Retina (tissue), 1 donor: ENCODE measurements around the gene PLEKHA1.

Experiments used
- DNase-seq: peaks from one replicate; pipeline ENCODE4 v3.0.0-alpha.2; 2016

PLEKHA1 gene

GRCh38 chr10:122379537-122379936 lies 5.0 kb downstream of the PLEKHA1 start:
- no peak for DNase-seq

DNA sequence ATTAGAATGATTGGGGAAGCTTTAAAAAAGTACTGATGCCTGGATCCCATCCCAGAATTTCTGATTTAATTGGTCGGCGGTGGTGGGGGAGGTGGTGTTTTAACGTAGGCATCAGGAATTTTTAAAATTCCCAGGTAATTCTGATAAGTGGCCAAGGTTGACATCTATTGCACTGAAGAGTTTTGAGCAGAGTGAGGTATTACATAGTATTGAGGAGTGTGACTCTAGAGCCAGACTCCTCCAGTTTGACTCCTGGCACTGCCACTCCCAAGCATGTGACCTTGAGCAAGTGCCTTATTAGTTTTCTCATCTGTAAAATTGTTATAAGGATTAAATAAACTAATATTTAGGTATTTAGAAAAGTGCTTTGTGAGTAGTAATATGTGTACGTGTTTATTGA lies 6.2 kb downstream of the PLEKHA1 start:
- DNase-seq: no peak

GRCh38 chr10:122381680-122382079 lies 7.2 kb downstream of the PLEKHA1 start:
- no peak for DNase-seq

- DNase-seq: no peak
Observed at GRCh38 chr10:122386514-122386913, 12.0 kb downstream of the PLEKHA1 start.

DNA sequence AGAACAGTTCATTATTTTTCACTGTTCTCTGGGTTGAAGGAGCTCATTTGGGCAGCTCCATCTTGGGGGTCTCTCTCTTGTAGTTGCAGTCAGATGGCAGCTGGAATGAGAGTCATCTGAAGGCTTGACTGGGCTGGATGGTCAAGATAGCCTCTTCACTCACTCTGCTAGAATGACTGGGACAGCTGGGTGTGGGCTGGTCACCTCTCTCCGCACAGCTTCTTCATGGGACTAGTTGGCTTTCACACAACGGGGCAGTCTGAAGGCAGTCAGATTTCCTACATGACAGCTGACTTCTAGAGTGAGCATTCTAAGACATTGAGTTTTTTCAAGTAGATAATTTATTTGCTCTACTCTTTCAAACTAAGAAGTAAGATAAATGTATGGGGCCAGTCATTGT lies 13.1 kb downstream of the PLEKHA1 start:
- DNase-seq: no peak

GRCh38 chr10:122388287-122388997 lies 13.9 kb downstream of the PLEKHA1 start:
- DNase-seq: no peak

DNA sequence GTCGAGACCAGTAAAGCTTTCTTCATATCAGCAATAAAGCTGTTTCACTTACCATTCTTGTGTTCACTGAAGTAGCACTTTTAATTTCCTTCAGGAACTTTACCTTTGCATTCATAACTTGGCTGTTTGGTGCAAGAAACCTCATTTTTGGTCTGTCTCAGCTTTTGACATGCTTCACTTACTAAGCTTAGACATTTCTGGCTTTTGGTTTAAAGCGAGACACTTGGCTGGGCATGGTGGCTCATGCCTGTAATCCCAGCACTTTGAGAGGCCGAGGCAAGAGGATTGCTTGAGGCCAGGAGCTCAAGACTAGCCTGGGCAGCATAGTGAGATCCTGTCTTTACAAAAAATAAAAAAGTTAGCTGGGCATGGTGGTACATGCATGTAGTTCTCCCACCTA lies 15.8 kb downstream of the PLEKHA1 start:
- no peak for DNase-seq

DNA sequence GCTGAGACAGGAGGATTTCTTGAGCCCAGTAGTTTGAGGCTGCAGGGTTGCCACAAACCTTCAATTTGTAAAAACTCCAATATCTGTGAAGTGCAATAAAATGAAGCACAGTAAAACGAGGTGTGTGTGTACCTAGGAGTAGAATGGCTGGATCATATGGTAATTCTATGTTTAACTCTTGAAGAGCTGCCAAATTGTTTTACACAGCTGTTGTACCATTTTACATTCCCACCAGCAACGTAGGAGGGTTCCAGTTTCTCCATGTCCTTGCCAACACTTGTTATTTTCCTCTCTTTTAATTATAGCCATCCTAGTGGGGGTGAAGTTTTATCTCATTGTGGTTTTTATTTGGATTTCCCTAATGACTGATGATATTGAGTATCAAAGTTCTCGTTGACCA lies 16.2 kb downstream of the PLEKHA1 start:
- no peak for DNase-seq

DNA sequence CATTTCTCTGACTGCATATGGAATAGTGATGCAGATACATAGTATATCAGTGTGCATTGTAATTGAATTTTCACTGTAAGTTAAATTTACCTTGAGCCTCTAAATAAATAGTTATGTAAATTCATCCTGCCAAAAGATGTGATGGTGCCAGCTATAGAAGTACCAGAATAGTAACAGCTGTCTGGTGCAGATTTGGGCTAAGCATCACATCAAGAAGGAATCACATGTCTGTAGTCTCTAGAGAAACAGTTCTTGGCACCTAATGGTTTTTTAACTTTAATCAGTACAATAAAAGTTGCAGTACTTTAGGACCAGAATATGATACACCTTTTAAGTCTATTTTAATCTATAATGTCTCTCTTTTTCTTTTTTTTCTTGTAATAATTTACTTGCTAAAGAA lies 17.4 kb downstream of the PLEKHA1 start:
- DNase-seq: no peak

- DNase-seq: no peak
Observed at GRCh38 chr10:122392835-122393234, 18.3 kb downstream of the PLEKHA1 start.

GRCh38 chr10:122393288-122393687 lies 18.8 kb downstream of the PLEKHA1 start:
- no peak for DNase-seq

- no peak for DNase-seq
Observed at GRCh38 chr10:122402548-122403131, 28.1 kb downstream of the PLEKHA1 start.

- DNase-seq: no peak
Observed at GRCh38 chr10:122404576-122404975, 30.1 kb downstream of the PLEKHA1 start.

DNA sequence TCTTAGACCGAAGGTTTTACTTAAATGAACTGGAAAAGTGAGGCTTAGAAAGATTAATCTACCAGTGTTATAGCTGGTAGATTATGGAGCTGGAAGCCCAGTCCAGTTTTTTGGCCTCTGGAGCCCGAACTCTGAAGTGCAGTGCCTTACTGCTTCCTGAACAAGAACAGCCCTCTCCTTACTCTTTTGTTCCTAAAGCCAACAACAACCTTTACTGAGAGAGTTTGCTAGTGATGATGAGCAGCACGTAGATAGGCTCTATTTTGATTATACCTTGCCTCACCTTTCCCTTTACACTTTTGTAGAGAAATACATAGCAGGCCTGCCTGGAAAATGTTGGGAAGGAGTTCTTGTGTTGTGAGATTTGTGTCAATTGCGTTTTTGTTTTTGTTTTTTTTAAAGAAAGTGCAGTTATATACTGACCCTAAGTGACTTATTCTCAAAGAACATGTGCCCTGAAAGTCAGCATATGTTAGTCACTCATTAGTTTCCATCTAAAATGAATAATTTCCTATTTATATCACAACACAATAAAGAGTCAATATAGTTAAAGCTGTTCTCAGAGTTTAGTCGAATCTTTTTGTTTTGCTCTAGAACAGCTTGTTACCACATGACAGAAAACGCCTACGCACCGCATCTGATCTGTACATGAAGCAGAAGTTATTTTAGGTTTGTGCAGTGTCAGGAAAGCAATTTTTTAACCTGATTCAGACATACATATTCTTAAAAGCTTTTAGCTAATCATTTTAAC lies 33.0 kb downstream of the PLEKHA1 start:
- DNase-seq: no peak

GRCh38 chr10:122413327-122413726 lies 38.8 kb downstream of the PLEKHA1 start:
- no peak for DNase-seq

DNA sequence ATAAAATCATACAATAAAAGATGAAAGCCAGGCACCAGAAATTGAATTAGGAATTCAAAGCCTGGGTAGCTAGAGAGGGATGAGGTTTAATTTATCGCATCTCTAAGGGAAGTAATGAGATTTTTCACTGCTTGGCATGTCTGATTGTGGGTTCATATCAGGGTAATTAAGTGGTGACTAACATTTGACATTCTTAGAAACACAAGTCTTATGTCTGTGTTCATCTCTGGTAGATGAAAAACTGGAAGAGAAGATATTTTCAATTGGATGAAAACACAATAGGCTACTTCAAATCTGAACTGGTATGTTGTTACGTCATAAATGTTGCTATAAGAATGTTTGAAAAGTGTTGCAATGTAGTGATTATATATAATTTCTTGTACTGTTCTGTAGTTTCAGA lies 43.2 kb downstream of the PLEKHA1 start:
- DNase-seq: no peak

GRCh38 chr10:122419016-122419415 lies 44.5 kb downstream of the PLEKHA1 start:
- DNase-seq: no peak

DNA sequence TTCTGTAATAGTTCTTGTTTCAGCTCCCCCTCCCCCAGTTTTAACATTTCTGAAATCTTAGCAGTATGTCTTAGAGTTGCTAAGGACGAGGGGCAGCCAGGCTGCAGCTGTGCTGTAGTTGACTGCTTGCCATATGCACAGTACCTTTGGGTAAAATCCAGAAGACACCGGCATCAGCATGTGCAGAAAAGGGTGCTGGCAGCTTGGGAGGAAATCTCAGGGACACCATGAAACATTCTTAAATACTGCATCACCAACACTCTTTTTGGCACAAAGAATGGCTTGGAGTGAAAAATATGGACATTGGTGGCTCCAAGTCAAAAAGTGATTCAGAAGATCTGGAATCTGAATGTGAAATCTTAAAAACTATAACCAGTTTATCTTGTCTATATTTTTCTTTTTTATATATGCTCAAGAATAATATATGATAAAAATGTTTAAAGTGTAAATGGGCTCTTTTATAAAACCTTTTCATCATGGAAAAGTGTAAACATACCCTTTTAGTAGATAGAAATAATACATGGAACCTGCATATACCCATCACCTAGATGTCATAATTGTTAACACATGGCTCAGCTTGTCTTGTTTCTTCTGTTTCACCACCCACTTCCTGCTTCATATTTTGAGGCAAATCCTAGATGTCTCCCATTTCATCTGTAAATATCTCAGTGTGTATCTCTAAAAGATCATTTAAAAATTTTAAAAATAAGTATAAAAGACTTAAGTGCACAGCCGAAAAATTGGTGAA lies 45.5 kb downstream of the PLEKHA1 start:
- DNase-seq: no peak

DNA sequence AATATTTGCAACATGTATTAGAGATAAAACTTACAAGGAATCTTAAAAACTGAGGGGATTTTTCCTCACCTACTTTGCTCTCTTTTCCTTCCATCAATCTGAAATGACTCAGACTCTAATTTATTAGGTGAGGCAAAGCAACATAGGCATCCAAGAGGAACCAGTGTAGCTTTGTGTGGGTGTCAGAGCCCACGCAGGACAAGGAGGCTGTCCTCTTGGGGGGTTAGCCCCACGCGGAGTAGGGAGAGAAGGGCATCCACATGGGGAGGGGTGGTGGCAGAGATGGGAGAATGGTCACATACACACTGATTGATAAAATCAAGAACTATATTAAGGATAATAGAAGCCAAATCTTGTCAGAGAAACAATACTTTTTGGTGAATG lies 46.1 kb downstream of the PLEKHA1 start:
- DNase-seq: no peak

DNA sequence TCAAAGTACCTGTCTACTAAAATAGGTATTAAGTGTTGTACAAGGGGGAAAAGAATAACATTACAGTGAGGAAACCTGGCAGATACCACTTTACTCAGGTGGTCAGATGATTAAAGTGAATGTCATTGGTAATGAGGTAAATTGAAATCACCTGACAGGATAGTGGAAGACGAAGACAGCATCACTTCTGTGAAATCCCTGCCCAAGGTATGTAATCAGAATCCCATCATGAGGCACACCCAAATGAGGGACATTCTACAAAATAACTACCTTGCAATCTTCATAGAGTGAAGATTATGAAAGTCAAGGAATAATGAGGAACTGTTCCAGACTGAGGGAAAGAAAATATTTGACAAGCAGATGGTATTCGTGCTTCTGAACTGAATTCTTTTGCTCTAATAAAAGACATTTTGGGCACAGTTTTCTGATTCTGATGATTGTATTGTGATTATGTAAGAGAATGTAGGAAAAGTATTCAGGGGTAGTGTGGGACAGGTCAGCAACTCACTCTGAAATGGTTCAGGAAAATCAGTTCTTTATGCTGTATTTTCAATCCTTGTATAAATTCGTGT lies 46.6 kb downstream of the PLEKHA1 start:
- DNase-seq: no peak

DNA sequence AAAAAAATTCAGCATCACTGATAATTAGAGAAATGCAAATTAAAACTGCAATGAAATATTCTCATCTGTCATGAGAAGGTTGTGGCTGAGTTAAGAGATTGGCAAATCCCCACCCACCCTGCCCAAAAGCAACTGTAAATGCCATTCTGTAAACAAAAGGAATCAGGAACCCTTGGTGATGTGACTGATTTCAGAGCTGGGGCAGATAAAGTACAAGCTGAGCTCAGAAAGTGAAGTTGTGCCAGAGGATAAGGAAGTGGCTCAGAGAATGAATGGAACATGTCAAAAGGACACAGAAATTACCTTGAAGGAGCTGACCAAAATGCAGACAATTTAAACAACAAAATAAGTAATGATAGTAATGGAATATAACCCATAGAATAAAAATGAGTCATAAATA lies 47.2 kb downstream of the PLEKHA1 start:
- no peak for DNase-seq

GRCh38 chr10:122422266-122422989 lies 47.9 kb downstream of the PLEKHA1 start:
- DNase-seq: no peak
